Natural killer cell treated with Interleukin-12 subunit alpha and Interleukin-12 subunit beta and Interleukin-15 and Interleukin-18, amount 100 ng/mL, for 72 hours (primary cell): Measurements from ENCODE around the gene CTDSP2. TPM values are rescaled to one million over a fixed set of nuclear protein-coding genes. Genes with fewer than 3 reads are reported as not detected.
A peak's percentile ranks its signal among the peaks of the same experiment; 100 is the strongest.

Experiments
- ATAC-seq, 2 donors: fragments of 150-1000 bp; cut with Tn5 transposase in 1 of 2; sonication (Bioruptor Pico), chemical (Tn5 transposase) in 1 of 2; 2 replicates each; pipeline ENCODE4 v1.10.0; 2021
- DNase-seq: peaks from one replicate; pipeline ENCODE4 v3.0.0; 2022; ENCODE audit warnings: low spot score
- H3K27ac Mint-ChIP-seq, 2 donors: 1 replicate in 1 of 2; 2 replicates in 1 of 2; pipeline ENCODE4 v1.8.0; 2022; ENCODE audit warnings: mixed read lengths in 2 of 2, mild to moderate bottlenecking in 1 of 2, moderate library complexity in 1 of 2
- H3K27me3 Mint-ChIP-seq, 2 donors: 1 replicate in 1 of 2; 2 replicates in 1 of 2; pipeline ENCODE4 v1.8.0; 2022; ENCODE audit warnings: mixed read lengths in 2 of 2
- H3K36me3 Mint-ChIP-seq: one replicate; pipeline ENCODE4 v1.8.0; 2022; ENCODE audit warnings: mixed read lengths
- H3K4me1 Mint-ChIP-seq, 2 donors: 1 replicate in 1 of 2; 2 replicates in 1 of 2; pipeline ENCODE4 v1.8.0; 2022; ENCODE audit warnings: low read depth in 2 of 2, mixed read lengths in 2 of 2, mild to moderate bottlenecking in 1 of 2
- H3K4me3 Mint-ChIP-seq: one replicate; pipeline ENCODE4 v1.8.0; 2022; ENCODE audit warnings: mixed read lengths
- H3K9me3 Mint-ChIP-seq: 2 replicates; pipeline ENCODE4 v1.8.0; 2022; ENCODE audit warnings: mixed read lengths
- total RNA-seq, 2 donors: library from RNA; stranded (reverse); gene quantifications; one replicate each; pipeline ENCODE4 v1.2.3, GENCODE V29; 2022

The CTDSP2 gene
- total RNA-seq, 2 donors from 2014 or later, result 52.7 to 53.9 TPM

GRCh38 chr12:57841445-57841844 is 5.1 kb downstream of the CTDSP2 start:
- no peak overlapping the region for H3K4me3 Mint-ChIP-seq
- no peaks in the 10 kb centered on the region for H3K36me3 Mint-ChIP-seq
- H3K9me3 Mint-ChIP-seq, result no peaks in the 10 kb centered on the region
- peaks cover 60 to 62% of the 10 kb centered on the region in 2 donors for H3K4me1 Mint-ChIP-seq
- DNase-seq (no peak), ATAC-seq (no peak)
- peak overlapping the region in 1 of 2 donors; percentile 4 for H3K27ac Mint-ChIP-seq
- H3K27me3 Mint-ChIP-seq, result no peaks in the 10 kb centered on the region

- ATAC-seq (no peak), DNase-seq (no peak)
- Mint-ChIP-seq H3K4me3 (no peak overlapping the region), H3K27me3 (no peaks in the 10 kb centered on the region), H3K36me3 (no peaks in the 10 kb centered on the region), H3K27ac (no peak overlapping the region), H3K4me1 (peaks cover 65 to 66% of the 10 kb centered on the region in 2 donors), H3K9me3 (no peaks in the 10 kb centered on the region)
Measured at GRCh38 chr12:57840726-57841125, 5.8 kb downstream of the CTDSP2 start.

GRCh38 chr12:57839996-57840395 is 6.5 kb downstream of the CTDSP2 start:
- H3K27ac Mint-ChIP-seq, result peak overlapping the region; percentile 71 to 83
- no peak overlapping the region for H3K4me3 Mint-ChIP-seq

DNA sequence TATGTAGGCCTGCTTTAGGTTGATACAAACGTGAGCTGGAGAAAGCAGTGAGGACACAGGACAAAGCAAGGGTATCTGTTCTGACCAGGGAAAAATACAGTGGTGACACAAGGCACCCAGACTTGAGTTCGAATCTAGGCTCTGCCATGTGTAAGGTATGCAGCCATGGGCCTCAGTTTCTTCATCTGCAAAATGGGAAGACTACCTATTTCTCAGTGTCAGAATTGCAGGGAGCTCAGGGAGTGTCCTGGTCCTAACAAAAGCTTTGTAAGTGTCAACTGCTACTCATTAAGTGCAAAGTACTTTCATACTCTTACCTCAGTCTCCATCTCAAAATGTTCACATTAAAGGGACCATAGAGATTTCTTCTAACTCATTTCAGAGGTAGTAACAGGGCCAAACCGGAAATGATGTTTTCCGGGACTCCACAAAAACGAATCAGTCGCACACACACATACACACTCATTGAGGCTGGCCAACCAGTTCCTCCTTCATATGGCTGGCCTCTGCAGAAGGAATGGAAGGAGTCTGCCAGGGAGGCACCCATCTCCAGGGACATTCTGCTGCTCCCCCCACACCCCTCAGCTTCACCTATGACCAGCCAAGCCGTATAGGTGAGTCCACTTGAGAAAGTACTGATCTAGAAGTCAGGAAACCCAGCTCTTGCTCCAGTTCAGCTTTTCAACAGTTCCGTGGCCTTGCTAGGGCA is 7.8 kb downstream of the CTDSP2 start:
- Mint-ChIP-seq H3K4me1 (peaks cover 57 to 65% of the 10 kb centered on the region in 2 donors), H3K27me3 (no peaks in the 10 kb centered on the region), H3K9me3 (no peaks in the 10 kb centered on the region), H3K36me3 (no peaks in the 10 kb centered on the region), H3K27ac (peak overlapping the region; percentile 71 to 83), H3K4me3 (peak overlapping the region; percentile 52)
- peak in 1 of 2 donors; percentile 67 for ATAC-seq
- no peak for DNase-seq

More at GRCh38 chr12:57839996-57840395, 6.5 kb downstream of the CTDSP2 start:
- ATAC-seq (no peak), DNase-seq (no peak)
- Mint-ChIP-seq H3K9me3 (no peaks in the 10 kb centered on the region), H3K27me3 (no peaks in the 10 kb centered on the region), H3K36me3 (no peaks in the 10 kb centered on the region), H3K4me1 (peaks cover 66 to 70% of the 10 kb centered on the region in 2 donors)

- no peak for DNase-seq
- peak in 1 of 2 donors; percentile 4 for ATAC-seq
- Mint-ChIP-seq H3K27me3 (no peaks in the 10 kb centered on the region), H3K9me3 (no peaks in the 10 kb centered on the region), H3K36me3 (no peaks in the 10 kb centered on the region), H3K4me1 (peaks cover 55 to 65% of the 10 kb centered on the region in 2 donors), H3K4me3 (peak overlapping the region; percentile 52), H3K27ac (peak overlapping the region; percentile 71 to 83)
Measured at GRCh38 chr12:57837864-57838562, 8.5 kb downstream of the CTDSP2 start.

- ATAC-seq, result peak; percentile 55 to 56
- DNase-seq, result no peak
- no peaks in the 10 kb centered on the region for H3K27me3 Mint-ChIP-seq
- H3K4me1 Mint-ChIP-seq, result peaks cover 43 to 56% of the 10 kb centered on the region in 2 donors
- H3K4me3 Mint-ChIP-seq, result peak overlapping the region; percentile 56
- peak overlapping the region; percentile 71 to 85 for H3K27ac Mint-ChIP-seq
- H3K36me3 Mint-ChIP-seq, result no peaks in the 10 kb centered on the region
- no peaks in the 10 kb centered on the region for H3K9me3 Mint-ChIP-seq
Measured at GRCh38 chr12:57836442-57837375, 9.8 kb downstream of the CTDSP2 start.

DNA sequence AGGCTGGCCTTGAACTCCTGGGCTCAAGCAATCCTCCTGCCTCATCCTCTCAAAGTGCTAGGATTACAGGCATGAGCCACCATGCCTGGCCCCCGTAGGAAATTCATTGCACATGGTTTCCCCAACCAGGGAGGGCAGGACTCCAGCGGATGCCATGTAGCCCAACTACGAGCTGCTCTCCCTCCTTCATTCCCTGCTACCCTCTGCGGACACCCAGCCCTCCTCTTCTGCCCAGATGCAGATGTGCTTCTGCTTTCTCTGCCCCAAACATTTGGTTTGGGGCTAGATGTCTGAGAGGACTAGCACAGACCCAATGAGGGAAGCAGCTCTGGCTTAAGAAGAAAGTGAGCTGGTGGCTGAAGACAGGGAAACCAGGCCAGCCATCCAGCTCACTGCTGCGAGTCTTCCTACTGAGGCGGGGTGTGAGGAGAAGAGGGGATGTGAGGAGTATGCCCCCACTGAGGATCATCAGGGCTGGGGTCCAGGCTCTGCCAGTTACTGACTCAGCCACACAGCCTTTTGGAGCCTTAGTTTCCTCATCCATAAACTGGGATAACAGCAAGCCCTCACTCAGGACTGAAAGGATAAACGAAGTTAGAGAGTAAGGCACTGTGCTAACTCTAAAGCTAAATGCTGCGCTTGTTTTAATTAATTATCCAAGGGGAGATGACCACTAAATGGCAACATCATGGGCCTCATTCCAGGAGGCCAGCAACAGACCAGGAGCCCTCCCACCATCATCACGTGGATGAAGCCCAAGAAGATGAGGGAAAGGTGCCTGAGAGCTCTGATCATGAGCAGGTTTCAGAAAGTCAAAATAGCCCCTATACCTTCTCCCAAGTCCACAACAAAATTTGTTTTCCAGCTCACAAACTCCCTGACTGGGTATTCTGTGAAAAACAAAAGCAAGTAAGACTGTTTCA is 10.9 kb downstream of the CTDSP2 start:
- Mint-ChIP-seq H3K4me3 (peak overlapping the region; percentile 56), H3K9me3 (no peaks in the 10 kb centered on the region), H3K27me3 (no peaks in the 10 kb centered on the region), H3K27ac (peak overlapping the region; percentile 71 to 85), H3K4me1 (peaks cover 41 to 54% of the 10 kb centered on the region in 2 donors), H3K36me3 (no peaks in the 10 kb centered on the region)
- DNase-seq (no peak), ATAC-seq (no peak)

GRCh38 chr12:57834086-57834876 is 12.2 kb downstream of the CTDSP2 start:
- Mint-ChIP-seq H3K9me3 (no peaks in the 10 kb centered on the region), H3K4me3 (no peak overlapping the region), H3K27ac (no peak overlapping the region), H3K36me3 (no peaks in the 10 kb centered on the region), H3K27me3 (no peaks in the 10 kb centered on the region), H3K4me1 (peaks cover 41 to 50% of the 10 kb centered on the region in 2 donors)
- no peak for ATAC-seq
- no peak for DNase-seq

DNA sequence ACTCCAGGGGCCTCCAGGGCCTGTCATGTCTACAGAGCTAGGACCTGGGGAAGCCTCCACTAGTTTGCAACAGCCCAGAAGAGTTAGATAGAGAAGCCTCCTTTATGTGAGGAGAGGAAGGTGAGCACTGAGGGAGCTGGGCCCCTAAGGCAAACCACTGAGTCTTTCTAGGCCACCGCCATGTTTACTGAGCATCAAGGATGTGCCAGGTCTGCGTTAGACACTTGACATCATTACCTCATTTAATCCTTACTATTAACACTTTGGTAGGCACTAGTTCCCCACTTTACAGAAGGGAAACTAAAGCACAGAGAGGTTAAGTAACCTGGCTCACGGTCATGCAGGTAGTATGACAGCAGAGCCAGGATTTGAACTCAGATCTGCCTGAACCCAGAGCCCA is 12.9 kb downstream of the CTDSP2 start:
- H3K4me3 Mint-ChIP-seq, result no peak overlapping the region
- peaks cover 36 to 47% of the 10 kb centered on the region in 2 donors for H3K4me1 Mint-ChIP-seq
- no peaks in the 10 kb centered on the region for H3K27me3 Mint-ChIP-seq
- no peaks in the 10 kb centered on the region for H3K9me3 Mint-ChIP-seq
- DNase-seq (no peak), ATAC-seq (no peak)
- no peak overlapping the region for H3K27ac Mint-ChIP-seq
- no peaks in the 10 kb centered on the region for H3K36me3 Mint-ChIP-seq

- Mint-ChIP-seq H3K27me3 (no peaks in the 10 kb centered on the region), H3K27ac (no peak overlapping the region), H3K9me3 (no peaks in the 10 kb centered on the region), H3K4me3 (no peak overlapping the region), H3K4me1 (peaks cover 29 to 41% of the 10 kb centered on the region in 2 donors), H3K36me3 (no peaks in the 10 kb centered on the region)
- ATAC-seq (no peak), DNase-seq (no peak)
Measured at GRCh38 chr12:57832966-57833365, 13.6 kb downstream of the CTDSP2 start.

GRCh38 chr12:57830393-57830792 is 16.1 kb downstream of the CTDSP2 start:
- H3K4me1 Mint-ChIP-seq, result peaks cover 12 to 25% of the 10 kb centered on the region in 2 donors
- ATAC-seq (no peak), DNase-seq (no peak)
- H3K27me3 Mint-ChIP-seq, result no peaks in the 10 kb centered on the region
- H3K9me3 Mint-ChIP-seq, result no peaks in the 10 kb centered on the region
- no peaks in the 10 kb centered on the region for H3K36me3 Mint-ChIP-seq
- H3K27ac Mint-ChIP-seq, result no peak overlapping the region
- no peak overlapping the region for H3K4me3 Mint-ChIP-seq

DNA sequence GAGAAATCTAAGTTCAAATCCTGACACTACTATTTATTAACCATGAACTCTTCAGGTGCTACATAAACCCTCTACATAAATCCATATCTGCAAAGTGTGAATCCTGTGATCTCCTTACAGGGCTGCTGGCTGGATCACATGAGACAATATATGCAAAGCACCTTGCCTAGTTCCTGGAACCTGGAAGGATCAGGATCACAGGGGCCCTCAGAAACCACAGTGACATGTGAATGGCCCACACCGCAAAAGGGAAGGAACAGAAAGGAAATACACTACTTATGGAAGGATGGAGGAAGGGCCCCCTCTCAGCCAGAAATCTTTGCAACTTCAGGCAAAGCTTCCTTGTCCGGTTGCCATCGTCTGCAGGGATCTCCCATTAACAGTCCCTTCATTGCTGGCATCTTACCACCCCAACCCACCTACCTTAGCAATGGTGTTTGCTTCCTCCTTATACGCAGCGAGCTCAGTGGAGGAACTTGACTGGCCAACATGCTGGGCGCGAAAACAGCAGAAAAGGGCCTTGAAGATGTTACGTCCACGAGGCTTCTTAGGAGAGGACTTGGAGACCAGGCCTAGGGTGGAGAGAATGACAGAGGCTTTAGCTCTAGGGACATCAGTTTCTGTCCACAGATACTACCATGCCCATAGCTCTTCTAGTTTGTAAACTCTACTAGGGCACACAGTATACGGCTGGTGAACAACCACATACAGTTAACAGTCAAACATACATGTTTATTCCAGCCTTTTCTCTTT is 17.3 kb downstream of the CTDSP2 start:
- DNase-seq, result no peak
- no peak overlapping the region for H3K4me3 Mint-ChIP-seq
- no peak for ATAC-seq
- no peaks in the 10 kb centered on the region for H3K36me3 Mint-ChIP-seq
- no peak overlapping the region for H3K27ac Mint-ChIP-seq
- H3K9me3 Mint-ChIP-seq, result no peaks in the 10 kb centered on the region
- H3K4me1 Mint-ChIP-seq, result peaks cover 12 to 23% of the 10 kb centered on the region in 2 donors
- H3K27me3 Mint-ChIP-seq, result no peaks in the 10 kb centered on the region
